K562 (cell line): ENCODE data around the gene ASPRV1. TPM values are rescaled to one million over a fixed set of nuclear protein-coding genes. Genes with fewer than 3 reads are reported as not detected.

Experiments
- E2F1 ChIP-seq: sonication (generic); formaldehyde crosslinking; IDR thresholded peaks from 2 replicates; pipeline ENCODE4 v1.8.1; 2023; ENCODE audit warnings: mild to moderate bottlenecking, missing genetic modification reagents, moderate library complexity
- E4F1 ChIP-seq: fragments of 250-450 bp; sonication (Bioruptor Pico); IDR thresholded peaks from 2 replicates; pipeline ENCODE4 v1.5.0; 2021; ENCODE audit warnings: mild to moderate bottlenecking, borderline replicate concordance
- LCOR ChIP-seq: sonication (generic); formaldehyde crosslinking; IDR thresholded peaks from 2 replicates; pipeline ENCODE4 v1.8.0; 2022; ENCODE audit warnings: mild to moderate bottlenecking, missing genetic modification reagents
- MAZ ChIP-seq, 2 experiments: fragments of 450-650 bp in 1 of 2; sonication (generic) in 1 of 2; formaldehyde crosslinking; IDR thresholded peaks in 1 of 2; conservative IDR thresholded peaks in 1 of 2; 2 replicates each; pipeline versions ENCODE4 v1.4.0 to v1.5.0; 2020; ENCODE audit warnings: mild to moderate bottlenecking in 1 of 2, missing genetic modification reagents in 1 of 2
- MCM3 ChIP-seq: fragments of 450-650 bp; IDR thresholded peaks from 2 replicates; pipeline ENCODE4 v1.6.1; 2016
- MEIS2 ChIP-seq: fragments of 450-650 bp; IDR thresholded peaks from 2 replicates; pipeline ENCODE4 v1.6.1; 2014; ENCODE audit warnings: mild to moderate bottlenecking; ENCODE audit not compliant: partially characterized antibody
- POLR2AphosphoS2 ChIP-seq: IDR thresholded peaks from 2 replicates; pipeline ENCODE4 v1.6.1; 2012; ENCODE audit warnings: low read length, improper control_type of control experiment
- POLR2AphosphoS5 ChIP-seq: IDR thresholded peaks from 2 replicates; pipeline ENCODE4 v1.6.1; 2011; ENCODE audit warnings: mild to moderate bottlenecking, low read depth, low read length, moderate library complexity; ENCODE audit not compliant: control insufficient read depth, insufficient read depth
- POLR2G ChIP-seq: fragments of 200-400 bp; formaldehyde crosslinking; IDR thresholded peaks from 2 replicates; pipeline ENCODE4 v1.6.1; 2017; ENCODE audit warnings: low read depth, mild to moderate bottlenecking, antibody characterized with exemption, low read length, moderate library complexity
- POLR2H ChIP-seq: IDR thresholded peaks from 2 replicates; pipeline ENCODE4 v1.6.1; 2016; ENCODE audit warnings: missing genetic modification characterization, low read depth, mild to moderate bottlenecking, control low read depth, missing compliant biosample characterization, moderate library complexity
- RBFOX2 ChIP-seq: fragments of 200-400 bp; formaldehyde crosslinking; IDR thresholded peaks from 2 replicates; pipeline ENCODE4 v1.6.1; 2017; ENCODE audit warnings: low read depth, mild to moderate bottlenecking, low read length, moderate library complexity
- SUPT5H ChIP-seq: fragments of 450-650 bp; IDR thresholded peaks from 2 replicates; pipeline ENCODE4 v1.6.1; 2016
- TBP ChIP-seq: optimal IDR thresholded peaks from 2 replicates; pipeline ENCODE3; 2011; ENCODE audit warnings: low read depth, low read length, improper control_type of control experiment
- ZBTB7A ChIP-seq: IDR thresholded peaks from 2 replicates; pipeline ENCODE4 v1.6.1; 2011; ENCODE audit warnings: low read depth, mild to moderate bottlenecking, low read length, moderate library complexity, borderline replicate concordance; ENCODE audit not compliant: control insufficient read depth
- ZNF217 ChIP-seq: sonication (generic); formaldehyde crosslinking; IDR thresholded peaks from 2 replicates; pipeline ENCODE4 v1.8.0; 2022; ENCODE audit warnings: mild to moderate bottlenecking, missing genetic modification reagents
- ZNF395 ChIP-seq: fragments of 200-800 bp; sonication (Bioruptor generic); IDR thresholded peaks from 2 replicates; pipeline ENCODE4 v1.6.1; 2017; ENCODE audit warnings: missing genetic modification characterization, missing compliant biosample characterization
- polyA plus RNA-seq, 8 experiments: library from polyadenylated mRNA; depleted of rRNA in 4 of 8; stranded (reverse) in 5 of 8; unstranded in 3 of 8; fragments of >200 nt; fragmentation: Nextera tagmentation in 2 of 8; fragmentation: Illumina TruSeq in 1 of 8; extraction: Ambion mirVana in 2 of 8; extraction: Trizol in 1 of 8; gene quantifications; 2 replicates each; pipeline versions ENCODE4 v1.2.1 to v1.2.3, GENCODE V29; 2011 to 2014; ENCODE audit warnings: inconsistent platforms in 1 of 8, missing spikeins in 1 of 8
- total RNA-seq, 7 experiments: library from RNA; depleted of rRNA in 6 of 7; stranded (reverse); fragments of >200 nt in 6 of 7; fragmentation: Illumina TruSeq in 2 of 7; extraction: Trizol in 2 of 7; gene quantifications; 2 replicates each; pipeline versions ENCODE4 v1.2.1 to v1.2.3, GENCODE V29; 2011 to 2021; ENCODE audit warnings: low replicate concordance in 1 of 7
- TF ChIP-seq, protein P1 (sequence below): sonication (generic); formaldehyde crosslinking; IDR thresholded peaks from 2 replicates; pipeline ENCODE4 v1.8.0; 2023; ENCODE audit warnings: mild to moderate bottlenecking, missing genetic modification reagents

The ASPRV1 gene
- total and polyA plus RNA-seq, 9 of the 15 experiments (the other 6 are each of a cell fraction or from before 2014, with no cell fraction given) = 0.17 to 0.72 (median 0.47) TPM; not detected in 1

- TF ChIP-seq ZNF395 (no peak), MAZ (CRISPR knock-in tag; conservative IDR thresholded peaks at IDR 0.05 in 1 of 2, IDR thresholded peaks at IDR 0.05 in 1 of 2) (peak; percentile 12 to 73; a peak in 3 of 4 replicates), POLR2AphosphoS2 (no peak), RBFOX2 (peak; percentile 85), POLR2H (tag) (peak; percentile 84), MEIS2 (peak; percentile 72), POLR2AphosphoS5 (peak; percentile 91), E2F1 (CRISPR knock-in tag) (no peak), MCM3 (no peak), ZBTB7A (peak; percentile 21; the same call in 1 of the 2 replicates), LCOR (CRISPR knock-in tag) (no peak), E4F1 (CRISPR knock-in tag) (no peak), POLR2G (peak; percentile 89), SUPT5H (peak; percentile 80), TBP (peak; percentile 96), ZNF217 (CRISPR knock-in tag) (no peak)
- TF ChIP-seq, protein P1, sequence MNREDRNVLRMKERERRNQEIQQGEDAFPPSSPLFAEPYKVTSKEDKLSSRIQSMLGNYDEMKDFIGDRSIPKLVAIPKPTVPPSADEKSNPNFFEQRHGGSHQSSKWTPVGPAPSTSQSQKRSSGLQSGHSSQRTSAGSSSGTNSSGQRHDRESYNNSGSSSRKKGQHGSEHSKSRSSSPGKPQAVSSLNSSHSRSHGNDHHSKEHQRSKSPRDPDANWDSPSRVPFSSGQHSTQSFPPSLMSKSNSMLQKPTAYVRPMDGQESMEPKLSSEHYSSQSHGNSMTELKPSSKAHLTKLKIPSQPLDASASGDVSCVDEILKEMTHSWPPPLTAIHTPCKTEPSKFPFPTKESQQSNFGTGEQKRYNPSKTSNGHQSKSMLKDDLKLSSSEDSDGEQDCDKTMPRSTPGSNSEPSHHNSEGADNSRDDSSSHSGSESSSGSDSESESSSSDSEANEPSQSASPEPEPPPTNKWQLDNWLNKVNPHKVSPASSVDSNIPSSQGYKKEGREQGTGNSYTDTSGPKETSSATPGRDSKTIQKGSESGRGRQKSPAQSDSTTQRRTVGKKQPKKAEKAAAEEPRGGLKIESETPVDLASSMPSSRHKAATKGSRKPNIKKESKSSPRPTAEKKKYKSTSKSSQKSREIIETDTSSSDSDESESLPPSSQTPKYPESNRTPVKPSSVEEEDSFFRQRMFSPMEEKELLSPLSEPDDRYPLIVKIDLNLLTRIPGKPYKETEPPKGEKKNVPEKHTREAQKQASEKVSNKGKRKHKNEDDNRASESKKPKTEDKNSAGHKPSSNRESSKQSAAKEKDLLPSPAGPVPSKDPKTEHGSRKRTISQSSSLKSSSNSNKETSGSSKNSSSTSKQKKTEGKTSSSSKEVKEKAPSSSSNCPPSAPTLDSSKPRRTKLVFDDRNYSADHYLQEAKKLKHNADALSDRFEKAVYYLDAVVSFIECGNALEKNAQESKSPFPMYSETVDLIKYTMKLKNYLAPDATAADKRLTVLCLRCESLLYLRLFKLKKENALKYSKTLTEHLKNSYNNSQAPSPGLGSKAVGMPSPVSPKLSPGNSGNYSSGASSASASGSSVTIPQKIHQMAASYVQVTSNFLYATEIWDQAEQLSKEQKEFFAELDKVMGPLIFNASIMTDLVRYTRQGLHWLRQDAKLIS (CRISPR knock-in tag) = peak; percentile 89
Measured at GRCh38 chr2:69914950-69915945, 46.2 kb downstream of the ASPRV1 start, which contains the start of gene MXD1 (continued).
